Endothelial cell of umbilical vein (primary cell): ENCODE results near the gene ZNF398.

Source experiments
- CTCF ChIP-seq, 2 donors: IDR thresholded peaks; 1 replicate in 1 of 2; 2 replicates in 1 of 2; pipeline ENCODE4 v1.5.1; 2011; ENCODE audit warnings: low read length in 2 of 2, mild to moderate bottlenecking in 2 of 2, moderate library complexity in 2 of 2, control low read depth in 1 of 2, inconsistent platforms in 1 of 2, low read depth in 1 of 2; ENCODE audit not compliant: insufficient read depth in 1 of 2; ENCODE audit errors: extremely low read depth in 1 of 2
- MAX ChIP-seq: IDR thresholded peaks from 2 replicates; pipeline ENCODE4 v1.6.1; 2011; ENCODE audit not compliant: insufficient read depth, insufficient read length
- POLR2A ChIP-seq: IDR thresholded peaks from 2 replicates; pipeline ENCODE4 v1.6.1; 2012; ENCODE audit warnings: low read depth, mild to moderate bottlenecking, control low read depth, low read length

GRCh38 chr7:149205690-149206381, 58.6 kb downstream of the ZNF398 start:
- TF ChIP-seq POLR2A (no peak), CTCF (IDR thresholded peaks at IDR 0.05; ENCODE audit: extremely low read depth in 1 of 2, insufficient read depth in 1 of 2, low read depth in 1 of 2, low read length in 2 of 2) (no peak), MAX (no peak)
